ENCODE results near the gene FAM161A. TPM values are rescaled to one million over a fixed set of nuclear protein-coding genes. Genes with fewer than 3 reads are reported as not detected.

FAM161A gene
- total RNA-seq, 1 donor from 2014 or later = 10.8 TPM

GRCh38 chr2:61792355-61792890, 61.4 kb downstream of the FAM161A start:
- TF ChIP-seq CTCF (IDR thresholded peaks at IDR 0.05; ENCODE audit: unreplicated experiment) = no peak
- H3K9me3 Mint-ChIP-seq = peaks cover 3% of the 10 kb centered on the region
- peaks cover 20% of the 10 kb centered on the region for H3K27me3 Mint-ChIP-seq (ENCODE audit: low read depth)
- H3K4me3 Mint-ChIP-seq = no peak overlapping the region
- no peak overlapping the region for H3K27ac Mint-ChIP-seq
- H3K4me1 Mint-ChIP-seq = peaks cover 9% of the 10 kb centered on the region
- no peaks in the 10 kb centered on the region for H3K36me3 Mint-ChIP-seq
- no peak for DNase-seq (ENCODE audit: low spot score in 2 of 2, unreplicated experiment in 2 of 2)

GRCh38 chr2:61789807-61790602, 63.9 kb downstream of the FAM161A start:
- Mint-ChIP-seq H3K9me3 (peaks cover 3% of the 10 kb centered on the region), H3K27ac (no peak overlapping the region), H3K36me3 (no peaks in the 10 kb centered on the region), H3K4me1 (peaks cover 9% of the 10 kb centered on the region), H3K27me3 (ENCODE audit: low read depth) (peaks cover 18% of the 10 kb centered on the region), H3K4me3 (no peak overlapping the region)
- no peak for TF ChIP-seq CTCF (IDR thresholded peaks at IDR 0.05; ENCODE audit: unreplicated experiment)
- DNase-seq (ENCODE audit: low spot score in 2 of 2, unreplicated experiment in 2 of 2) = no peak

- Mint-ChIP-seq H3K4me3 (no peak overlapping the region), H3K9me3 (peaks cover 3% of the 10 kb centered on the region), H3K36me3 (no peaks in the 10 kb centered on the region), H3K27ac (no peak overlapping the region), H3K4me1 (peaks cover 4% of the 10 kb centered on the region), H3K27me3 (ENCODE audit: low read depth) (peaks cover 7% of the 10 kb centered on the region)
- no peak for TF ChIP-seq CTCF (IDR thresholded peaks at IDR 0.05; ENCODE audit: unreplicated experiment)
- DNase-seq (ENCODE audit: low spot score in 2 of 2, unreplicated experiment in 2 of 2) = no peak
Measured at GRCh38 chr2:61787941-61788563, 65.8 kb downstream of the FAM161A start.

GRCh38 chr2:61786876-61787275, 67.0 kb downstream of the FAM161A start:
- Mint-ChIP-seq H3K4me1 (no peaks in the 10 kb centered on the region), H3K9me3 (no peaks in the 10 kb centered on the region), H3K4me3 (no peak overlapping the region), H3K27ac (no peak overlapping the region), H3K27me3 (ENCODE audit: low read depth) (peaks cover 10% of the 10 kb centered on the region), H3K36me3 (no peaks in the 10 kb centered on the region)
- no peak for DNase-seq (ENCODE audit: low spot score in 2 of 2, unreplicated experiment in 2 of 2)
- TF ChIP-seq CTCF (IDR thresholded peaks at IDR 0.05; ENCODE audit: unreplicated experiment) = no peak

GRCh38 chr2:61785583-61785982, 68.3 kb downstream of the FAM161A start:
- no peak for TF ChIP-seq CTCF (IDR thresholded peaks at IDR 0.05; ENCODE audit: unreplicated experiment)
- H3K36me3 Mint-ChIP-seq = no peaks in the 10 kb centered on the region
- no peak for DNase-seq (ENCODE audit: low spot score in 2 of 2, unreplicated experiment in 2 of 2)
- no peaks in the 10 kb centered on the region for H3K4me1 Mint-ChIP-seq
- no peak overlapping the region for H3K27ac Mint-ChIP-seq
- peaks cover 10% of the 10 kb centered on the region for H3K27me3 Mint-ChIP-seq (ENCODE audit: low read depth)
- H3K4me3 Mint-ChIP-seq = no peak overlapping the region
- H3K9me3 Mint-ChIP-seq = peaks cover 5% of the 10 kb centered on the region

All from mesothelial cell of epicardium (in vitro differentiated cells).